Endothelial cell of umbilical vein (primary cell): ENCODE measurements around the gene CDC42SE2. TPM values are rescaled to one million over a fixed set of nuclear protein-coding genes. Genes with fewer than 3 reads are reported as not detected.

Experiments
- BruUV-seq: library from RNA; stranded (reverse); fragments of 400-500 nt; replicated peaks from 2 replicates; lab custom pipeline; 2021; lab: Mats Ljungman, UMichigan
- CTCF ChIA-PET: fragments of 300-600, 350-600 bp; sonication (Branson Sonifier 250); formaldehyde crosslinking; loops from one replicate; lab custom pipeline; 2021; ENCODE audit warnings: antibody characterized with exemption, inconsistent platforms; lab: Charles Lee
- POLR2A ChIA-PET: fragments of 300-600, 350-600 bp; sonication (Branson Sonifier 250); formaldehyde crosslinking; loops from one replicate; lab custom pipeline; 2021; ENCODE audit warnings: antibody characterized with exemption, inconsistent platforms; lab: Charles Lee
- DNase-seq: peaks from one replicate; pipeline ENCODE4 v3.0.0-alpha.2; 2011; ENCODE audit warnings: low read depth, low spot score
- FAIRE-seq: peaks from 2 replicates; lab custom pipeline; 2011; peaks lifted over from hg19 to GRCh38; lab: Jason Lieb, UNC
- H2AFZ ChIP-seq: 2 replicates; pipeline ENCODE4 v1.6.0; 2012; ENCODE audit warnings: low read depth, low read length, control low read depth, inconsistent platforms
- H3K27ac ChIP-seq: 2 replicates; pipeline ENCODE4 v1.5.1; 2011; ENCODE audit warnings: low read depth, mild to moderate bottlenecking, control low read depth, low read length, moderate library complexity; ENCODE audit not compliant: insufficient read depth
- H3K27me3 ChIP-seq, 2 experiments: 2 replicates each; pipeline versions ENCODE4 v1.6.0 to v1.6.1; 2011; ENCODE audit warnings: low read length in 2 of 2, mixed read lengths in 1 of 2; ENCODE audit not compliant: control insufficient read depth in 2 of 2, insufficient read depth in 2 of 2
- H3K36me3 ChIP-seq, 2 experiments: 2 replicates in 1 of 2; 3 replicates in 1 of 2; pipeline ENCODE4 v1.5.1; 2011; ENCODE audit warnings: low read length in 2 of 2, mild to moderate bottlenecking in 1 of 2, moderate library complexity in 1 of 2; ENCODE audit not compliant: control insufficient read depth in 2 of 2, insufficient read depth in 2 of 2; ENCODE audit errors: extremely low read depth in 1 of 2
- H3K4me1 ChIP-seq: 3 replicates; pipeline ENCODE4 v1.5.1; 2011; ENCODE audit warnings: mild to moderate bottlenecking, low read length; ENCODE audit not compliant: control insufficient read depth, insufficient read depth; ENCODE audit errors: extremely low read depth
- H3K4me2 ChIP-seq: 2 replicates; pipeline ENCODE4 v1.6.1; 2011; ENCODE audit warnings: low read length, control low read depth, mixed read lengths; ENCODE audit not compliant: insufficient read depth
- H3K4me3 ChIP-seq, 3 experiments: fragments of 200-600 bp in 1 of 3; sonication (generic), shearing (Covaris generic) in 1 of 3; replicated peaks in 1 of 3; 2 replicates each; pipeline ENCODE4 v1.5.1; 2011 to 2016; ENCODE audit warnings: control low read depth in 3 of 3, low read length in 3 of 3, mild to moderate bottlenecking in 2 of 3, inconsistent platforms in 1 of 3, low read depth in 1 of 3, moderate library complexity in 1 of 3; ENCODE audit not compliant: insufficient read depth in 1 of 3
- H3K79me2 ChIP-seq: 2 replicates; pipeline ENCODE4 v1.6.0; 2012; ENCODE audit warnings: low read length, inconsistent platforms; ENCODE audit not compliant: control insufficient read depth, insufficient read depth
- H3K9ac ChIP-seq: replicated peaks from 2 replicates; pipeline ENCODE3; 2011; ENCODE audit warnings: low read length, control low read depth; ENCODE audit not compliant: insufficient read depth; ENCODE audit errors: extremely low read depth
- H3K9me1 ChIP-seq: replicated peaks from 3 replicates; pipeline ENCODE4 v1.6.0; 2011; ENCODE audit warnings: mild to moderate bottlenecking, low read length; ENCODE audit not compliant: control insufficient read depth, insufficient read depth; ENCODE audit errors: extremely low read depth
- H3K9me3 ChIP-seq: replicated peaks from 2 replicates; pipeline ENCODE4 v1.5.1; 2012; ENCODE audit warnings: low read length, inconsistent platforms; ENCODE audit not compliant: control insufficient read depth, insufficient read depth
- H4K20me1 ChIP-seq: replicated peaks from 2 replicates; pipeline ENCODE3; 2011; ENCODE audit warnings: mild to moderate bottlenecking, low read length; ENCODE audit not compliant: control insufficient read depth, insufficient read depth; ENCODE audit errors: extremely low read depth
- CTCF ChIP-seq, 2 donors: IDR thresholded peaks; 1 replicate in 1 of 2; 2 replicates in 1 of 2; pipeline ENCODE4 v1.5.1; 2011; ENCODE audit warnings: low read length in 2 of 2, mild to moderate bottlenecking in 2 of 2, moderate library complexity in 2 of 2, control low read depth in 1 of 2, inconsistent platforms in 1 of 2, low read depth in 1 of 2; ENCODE audit not compliant: insufficient read depth in 1 of 2; ENCODE audit errors: extremely low read depth in 1 of 2
- EZH2 ChIP-seq: IDR thresholded peaks from 2 replicates; pipeline ENCODE4 v1.6.1; 2012; ENCODE audit warnings: borderline replicate concordance, low read depth, mild to moderate bottlenecking, moderate library complexity, low read length, inconsistent platforms; ENCODE audit not compliant: severe bottlenecking
- FOS ChIP-seq: IDR thresholded peaks from 2 replicates; pipeline ENCODE4 v1.6.1; 2011; ENCODE audit warnings: mild to moderate bottlenecking, low read length, moderate library complexity, borderline replicate concordance; ENCODE audit not compliant: insufficient read depth
- GATA2 ChIP-seq: IDR thresholded peaks from 2 replicates; pipeline ENCODE4 v1.7.0; 2011; ENCODE audit warnings: low read depth, mild to moderate bottlenecking, moderate library complexity, mixed read lengths, low read length; ENCODE audit not compliant: insufficient read length, insufficient read depth
- JUN ChIP-seq: IDR thresholded peaks from 2 replicates; pipeline ENCODE4 v1.6.1; 2011; ENCODE audit warnings: borderline replicate concordance, low read depth; ENCODE audit not compliant: insufficient read length, insufficient read depth
- MAX ChIP-seq: IDR thresholded peaks from 2 replicates; pipeline ENCODE4 v1.6.1; 2011; ENCODE audit not compliant: insufficient read depth, insufficient read length
- MYC ChIP-seq: IDR thresholded peaks from one replicate; pipeline ENCODE4 v1.6.1; 2011; ENCODE audit warnings: mild to moderate bottlenecking, low read depth, low read length
- POLR2A ChIP-seq: IDR thresholded peaks from 2 replicates; pipeline ENCODE4 v1.6.1; 2012; ENCODE audit warnings: low read depth, mild to moderate bottlenecking, control low read depth, low read length
- POLR2AphosphoS5 ChIP-seq: IDR thresholded peaks from 2 replicates; pipeline ENCODE4 v1.6.1; 2012; ENCODE audit warnings: low read depth, mild to moderate bottlenecking, control low read depth, low read length, moderate library complexity; ENCODE audit not compliant: insufficient read depth
- dilution Hi-C: fragments of 300-500 bp; cut with MboI; formaldehyde crosslinking; loops from one replicate; pipeline ENCODE4 v1.15.0; 2019; ENCODE audit warnings: low sequenced_read_pairs; ENCODE audit not compliant: extremely low pct_ligation_motif_present
- intact Hi-C: fragments of 100-400 bp; cut with micrococcal nuclease; formaldehyde crosslinking; loops from one replicate; pipeline ENCODE4 v1.10.0; 2022
- polyA plus RNA-seq, 4 experiments: library from polyadenylated mRNA; depleted of rRNA in 3 of 4; stranded (reverse) in 3 of 4; unstranded in 1 of 4; fragments of >200 nt; gene quantifications; 2 replicates each; pipeline versions ENCODE4 v1.2.1 to v1.2.3, GENCODE V29; 2011 to 2012; ENCODE audit warnings: missing spikeins in 1 of 4
- total RNA-seq: library from RNA; stranded (reverse); gene quantifications from 2 replicates; pipeline ENCODE4 v1.2.3, GENCODE V29; 2021

The CDC42SE2 gene
- total and polyA plus RNA-seq, 2 donors (not counting 3 experiments of a cell fraction or from before 2014, with no cell fraction given): 14.7 to 21.9 TPM

GRCh38 chr5:131416729-131417128 is 152.9 kb downstream of the CDC42SE2 start:
- no peak overlapping the region for H3K27ac ChIP-seq
- FAIRE-seq (no peak), DNase-seq (no peak)
- H3K9me1 ChIP-seq: no peaks in the 10 kb centered on the region
- no TSS peak for BruUV-seq
- H3K36me3 ChIP-seq: peaks cover 0 to 3% of the 10 kb centered on the region in 2 experiments
- no peak overlapping the region for H3K4me2 ChIP-seq
- no peaks in the 10 kb centered on the region for H3K27me3 ChIP-seq
- no peak overlapping the region for H2AFZ ChIP-seq
- H3K9ac ChIP-seq: no peak overlapping the region
- no peak overlapping the region for H3K4me3 ChIP-seq
- no peaks in the 10 kb centered on the region for H4K20me1 ChIP-seq
- TF ChIP-seq GATA2 (no peak), POLR2AphosphoS5 (no peak), EZH2 (no peak), FOS (no peak), POLR2A (no peak), CTCF (IDR thresholded peaks at IDR 0.05; ENCODE audit: extremely low read depth in 1 of 2, insufficient read depth in 1 of 2, low read depth in 1 of 2, low read length in 2 of 2) (no peak), MAX (no peak), JUN (no peak), MYC (no peak)
- intact Hi-C loops (loop anchor here (1.0 to 5.0 kb wide), 4 partner anchors 252 to 1516 kb away; no protein-coding TSS in a partner anchor), dilution Hi-C loops (no loop called here)
- POLR2A ChIA-PET: interaction anchor here (0.7 kb wide), 1 partner anchor 189 kb away, joined by 3 read pairs; no protein-coding TSS in a partner anchor
- no peaks in the 10 kb centered on the region for H3K79me2 ChIP-seq
- no peaks in the 10 kb centered on the region for H3K4me1 ChIP-seq
- H3K9me3 ChIP-seq: no peaks in the 10 kb centered on the region
- CTCF ChIA-PET: interaction anchor here (2.5 to 3.1 kb wide), 2 partner anchors 35 to 546 kb away, joined by 6 to 18 read pairs; no protein-coding TSS in a partner anchor
